Measurements from ENCODE around the gene CDC7.

Gene CDC7

GRCh38 chr1:91507328-91507727, 6.7 kb downstream of the CDC7 start:
- H3K9me3 ChIP-seq (ENCODE audit: control insufficient read depth, insufficient read depth, low read depth, low read length) = no peaks in the 10 kb centered on the region
- no peak overlapping the region for H3K27ac ChIP-seq (ENCODE audit: extremely low read depth, low read depth, low read length)
- ChIA-PET CTCF (interaction anchor here (0.7 to 1.5 kb wide), 4 partner anchors 66 to 372 kb away, joined by 3 to 4 read pairs (median 4); no protein-coding TSS in a partner anchor), POLR2A (no interaction called here)
- H3K4me1 ChIP-seq (ENCODE audit: control insufficient read depth, insufficient read depth, low read length) = no peaks in the 10 kb centered on the region
- TF ChIP-seq ZNF621 (tag by site-specific recombination; IDR thresholded peaks at IDR 0.05) = no peak
- TF ChIP-seq ZNF311 (tag by site-specific recombination; IDR thresholded peaks at IDR 0.05; ENCODE audit: borderline replicate concordance) = no peak
- TF ChIP-seq ZNF157 (tag by site-specific recombination; IDR thresholded peaks at IDR 0.05) = no peak
- no peak for TF ChIP-seq ZNF23 (tag by site-specific recombination; IDR thresholded peaks at IDR 0.05; ENCODE audit: borderline replicate concordance)
- TF ChIP-seq ZFP37 (tag by site-specific recombination; IDR thresholded peaks at IDR 0.05) = 0 out of 2 replicates have a peak, but pooled peaks have one; percentile 4
- no peak for TF ChIP-seq KLF8 (tag by site-specific recombination; IDR thresholded peaks at IDR 0.05)
- TF ChIP-seq ZBTB10 (tag by site-specific recombination; IDR thresholded peaks at IDR 0.05) = no peak
- TF ChIP-seq SALL2 (tag by site-specific recombination; IDR thresholded peaks at IDR 0.05; ENCODE audit: borderline replicate concordance) = no peak
- H3K4me3 ChIP-seq (ENCODE audit: low read depth, low read length) = no peak overlapping the region
- H3K36me3 ChIP-seq (ENCODE audit: control insufficient read depth in 2 of 2, insufficient read depth in 1 of 2, low read length in 2 of 2) = peaks cover 23 to 56% of the 10 kb centered on the region in 2 experiments

DNA sequence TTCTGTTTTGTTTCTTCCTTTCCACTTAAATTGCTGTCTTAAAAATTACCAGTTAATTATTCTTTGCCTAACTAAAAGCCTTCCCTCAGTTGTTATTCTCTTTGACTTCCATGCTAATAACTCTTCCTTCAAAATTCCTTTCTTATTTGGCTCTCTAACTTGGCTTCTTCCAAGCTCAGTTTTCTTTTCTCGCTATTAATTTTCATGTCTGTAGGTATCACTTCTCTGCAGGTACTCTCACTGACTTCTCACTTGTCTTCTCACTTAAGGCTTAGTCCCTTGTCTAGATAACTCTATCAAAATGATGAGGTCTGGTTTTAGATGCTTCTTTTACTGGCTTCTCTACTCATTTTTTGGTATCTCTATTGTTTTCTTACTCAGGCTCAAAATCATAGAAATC, 10.1 kb downstream of the CDC7 start:
- Histone ChIP-seq H3K9me3 (ENCODE audit: control insufficient read depth, insufficient read depth, low read depth, low read length) (no peaks in the 10 kb centered on the region), H3K36me3 (ENCODE audit: control insufficient read depth in 2 of 2, insufficient read depth in 1 of 2, low read length in 2 of 2) (peaks cover 50 to 76% of the 10 kb centered on the region in 2 experiments), H3K4me1 (ENCODE audit: control insufficient read depth, insufficient read depth, low read length) (no peaks in the 10 kb centered on the region), H3K27ac (ENCODE audit: extremely low read depth, low read depth, low read length) (no peak overlapping the region), H3K4me3 (ENCODE audit: low read depth, low read length) (no peak overlapping the region)
- ChIA-PET POLR2A (no interaction called here), CTCF (interaction anchor here (0.6 to 1.8 kb wide), 5 partner anchors 105 to 611 kb away, joined by 3 to 10 read pairs (median 3); no protein-coding TSS in a partner anchor)
- TF ChIP-seq ZNF549 (tag by site-specific recombination; IDR thresholded peaks at IDR 0.05) = no peak
- TF ChIP-seq ZEB2 (tag by site-specific recombination; IDR thresholded peaks at IDR 0.05) = no peak
- TF ChIP-seq PRDM1 (tag by site-specific recombination; IDR thresholded peaks at IDR 0.05) = peak; percentile 92

- no peaks in the 10 kb centered on the region for H3K4me1 ChIP-seq (ENCODE audit: control insufficient read depth, insufficient read depth, low read length)
- peaks cover 48 to 80% of the 10 kb centered on the region in 2 experiments for H3K36me3 ChIP-seq (ENCODE audit: control insufficient read depth in 2 of 2, insufficient read depth in 1 of 2, low read length in 2 of 2)
- ChIA-PET POLR2A (interaction anchor here (0.7 kb wide), 1 partner anchor 793 kb away, joined by 11 read pairs; no protein-coding TSS in a partner anchor), CTCF (interaction anchor here (0.6 to 3.3 kb wide), 9 partner anchors 9 to 425 kb away, joined by 3 to 21 read pairs (median 4); partner anchors contain the start of gene TGFBR3)
- no peak overlapping the region for H3K4me3 ChIP-seq (ENCODE audit: low read depth, low read length)
- H3K27ac ChIP-seq (ENCODE audit: extremely low read depth, low read depth, low read length) = no peak overlapping the region
- TF ChIP-seq ZNF701 (tag by site-specific recombination; IDR thresholded peaks at IDR 0.05) = no peak
- TF ChIP-seq ZNF776 (tag by site-specific recombination; IDR thresholded peaks at IDR 0.05; ENCODE audit: borderline replicate concordance) = no peak
- no peak for TF ChIP-seq BCL11B (tag by site-specific recombination; IDR thresholded peaks at IDR 0.05; ENCODE audit: low read depth)
- no peak for TF ChIP-seq KLF10 (tag by site-specific recombination; IDR thresholded peaks at IDR 0.05)
- TF ChIP-seq ZNF654 (tag by site-specific recombination; IDR thresholded peaks at IDR 0.05; ENCODE audit: low read depth) = peak; percentile 58
- TF ChIP-seq, protein P1, sequence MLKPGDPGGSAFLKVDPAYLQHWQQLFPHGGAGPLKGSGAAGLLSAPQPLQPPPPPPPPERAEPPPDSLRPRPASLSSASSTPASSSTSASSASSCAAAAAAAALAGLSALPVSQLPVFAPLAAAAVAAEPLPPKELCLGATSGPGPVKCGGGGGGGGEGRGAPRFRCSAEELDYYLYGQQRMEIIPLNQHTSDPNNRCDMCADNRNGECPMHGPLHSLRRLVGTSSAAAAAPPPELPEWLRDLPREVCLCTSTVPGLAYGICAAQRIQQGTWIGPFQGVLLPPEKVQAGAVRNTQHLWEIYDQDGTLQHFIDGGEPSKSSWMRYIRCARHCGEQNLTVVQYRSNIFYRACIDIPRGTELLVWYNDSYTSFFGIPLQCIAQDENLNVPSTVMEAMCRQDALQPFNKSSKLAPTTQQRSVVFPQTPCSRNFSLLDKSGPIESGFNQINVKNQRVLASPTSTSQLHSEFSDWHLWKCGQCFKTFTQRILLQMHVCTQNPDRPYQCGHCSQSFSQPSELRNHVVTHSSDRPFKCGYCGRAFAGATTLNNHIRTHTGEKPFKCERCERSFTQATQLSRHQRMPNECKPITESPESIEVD (tag by site-specific recombination; IDR thresholded peaks at IDR 0.05) = peak; percentile 21; the same call in 1 of the 2 replicates
- no peaks in the 10 kb centered on the region for H3K9me3 ChIP-seq (ENCODE audit: control insufficient read depth, insufficient read depth, low read depth, low read length)
These were observed 10.7 kb downstream of the CDC7 start for GRCh38 chr1:91511386-91511785.

Measured in HEK293 (cell line).